Peyer's patch (tissue), 4 donors: ENCODE data around the gene MMP14. TPM values are rescaled to one million over a fixed set of nuclear protein-coding genes. Genes with fewer than 3 reads are reported as not detected.
A peak's percentile ranks its signal among the peaks of the same experiment; 100 is the strongest.

Experiments
- DNase-seq, 3 donors: peaks; one replicate each; pipeline ENCODE4 v3.0.0-alpha.2; 2017 to 2019
- H3K27ac ChIP-seq, 4 donors: fragments of 200-600 bp; sonication (generic); one replicate each; pipeline ENCODE4 v1.5.1; 2016 to 2019
- H3K27me3 ChIP-seq, 2 donors: fragments of 200-600 bp; sonication (generic); one replicate each; pipeline ENCODE4 v1.5.1; 2019
- H3K36me3 ChIP-seq, 3 donors: fragments of 200-600 bp; sonication (generic); one replicate each; pipeline ENCODE4 v1.5.1; 2016 to 2019
- H3K4me1 ChIP-seq, 4 donors: fragments of 200-600 bp; sonication (generic); one replicate each; pipeline ENCODE4 v1.5.1; 2016 to 2019
- H3K4me3 ChIP-seq, 4 donors: fragments of 200-600 bp; sonication (generic); 1 replicate in 3 of 4; 2 replicates in 1 of 4; pipeline ENCODE4 v1.5.1; 2016 to 2019; ENCODE audit warnings: mild to moderate bottlenecking in 1 of 4
- H3K9me3 ChIP-seq, 4 donors: fragments of 200-600 bp; sonication (generic); one replicate each; pipeline ENCODE4 v1.5.1; 2016 to 2019; ENCODE audit warnings: mild to moderate bottlenecking in 1 of 4
- CTCF ChIP-seq, 6 experiments: fragments of 450-650 bp in 4 of 6; fragments of 200-600 bp in 2 of 6; sonication (generic) in 1 of 6; IDR thresholded peaks; one replicate each; pipeline ENCODE4 v1.5.1; 2017 to 2019; ENCODE audit warnings: antibody characterized with exemption in 6 of 6, mild to moderate bottlenecking in 3 of 6, moderate library complexity in 1 of 6
- POLR2A ChIP-seq, 2 donors: fragments of 450-650 bp; IDR thresholded peaks; one replicate each; pipeline ENCODE4 v1.5.1; 2017; ENCODE audit warnings: antibody characterized with exemption in 2 of 2, mild to moderate bottlenecking in 2 of 2, moderate library complexity in 2 of 2
- total RNA-seq, 4 donors: library from RNA; depleted of rRNA; stranded (reverse); fragments of >200 nt; gene quantifications; one replicate each; pipeline ENCODE4 v1.1.0, GENCODE V29; 2016

Gene MMP14
- total RNA-seq, 4 donors from 2014 or later = 63.0 to 116 (median 82.9) TPM

GRCh38 chr14:22830443-22831010, 5.9 kb upstream of the MMP14 start:
- DNase-seq = no peak
- Histone ChIP-seq H3K4me3 (peak overlapping the region; percentile 73 to 92 (median 88)), H3K4me1 (peaks cover 0 to 12% (median 4%) of the 10 kb centered on the region in 4 donors), H3K9me3 (no peaks in the 10 kb centered on the region), H3K36me3 (peaks cover 0 to 12% (median 0%) of the 10 kb centered on the region in 3 donors), H3K27me3 (no peaks in the 10 kb centered on the region), H3K27ac (peak overlapping the region in 3 of 4 donors; percentile 68 to 92 (median 86))
- TF ChIP-seq CTCF (IDR thresholded peaks at IDR 0.05) (no peak), POLR2A (IDR thresholded peaks at IDR 0.05) (no peak)

DNA sequence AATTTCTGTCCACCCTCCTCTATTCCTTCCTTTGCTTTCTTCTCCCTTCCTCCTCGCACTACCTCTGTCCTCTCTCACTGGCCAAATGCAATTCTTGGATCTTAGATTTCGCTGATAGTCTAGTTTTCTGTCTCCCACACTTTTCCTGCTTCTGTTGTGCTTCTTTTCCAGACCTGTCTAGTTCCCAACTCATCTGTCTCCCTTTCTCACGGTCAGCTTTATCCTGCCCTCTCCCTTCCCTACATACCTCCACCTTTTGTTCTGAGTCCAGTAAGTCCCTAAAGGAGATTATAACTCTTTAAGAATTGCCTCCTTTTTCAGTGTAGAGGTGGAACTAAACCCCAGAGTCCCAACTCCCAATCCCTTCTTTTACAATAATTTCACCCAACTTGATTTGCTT, 880 bp upstream of the MMP14 start:
- H3K9me3 ChIP-seq = no peaks in the 10 kb centered on the region
- DNase-seq = no peak
- peak overlapping the region in 2 of 4 donors; percentile 54 to 94 for H3K27ac ChIP-seq
- peaks cover 0 to 12% (median 0%) of the 10 kb centered on the region in 3 donors for H3K36me3 ChIP-seq
- H3K27me3 ChIP-seq = no peaks in the 10 kb centered on the region
- H3K4me1 ChIP-seq = peaks cover 0 to 30% (median 5%) of the 10 kb centered on the region in 4 donors
- no peak overlapping the region for H3K4me3 ChIP-seq
- TF ChIP-seq CTCF (IDR thresholded peaks at IDR 0.05) = no peak
- TF ChIP-seq POLR2A (IDR thresholded peaks at IDR 0.05) = no peak

- DNase-seq = peak in 2 of 3 donors; percentile 69 to 76
- Histone ChIP-seq H3K9me3 (no peaks in the 10 kb centered on the region), H3K27me3 (no peaks in the 10 kb centered on the region), H3K4me1 (peaks cover 0 to 29% (median 4%) of the 10 kb centered on the region in 4 donors), H3K4me3 (peak overlapping the region; percentile 46 to 86 (median 72)), H3K36me3 (peaks cover 0 to 24% (median 0%) of the 10 kb centered on the region in 3 donors), H3K27ac (peak overlapping the region; percentile 74 to 94 (median 88))
- TF ChIP-seq POLR2A (IDR thresholded peaks at IDR 0.05) (peak in 1 of 2 donors; percentile 35), CTCF (IDR thresholded peaks at IDR 0.05) (peak in 1 of 6 experiments; percentile 10)
Observed at GRCh38 chr14:22837114-22837749, 847 bp downstream of the MMP14 start.

DNA sequence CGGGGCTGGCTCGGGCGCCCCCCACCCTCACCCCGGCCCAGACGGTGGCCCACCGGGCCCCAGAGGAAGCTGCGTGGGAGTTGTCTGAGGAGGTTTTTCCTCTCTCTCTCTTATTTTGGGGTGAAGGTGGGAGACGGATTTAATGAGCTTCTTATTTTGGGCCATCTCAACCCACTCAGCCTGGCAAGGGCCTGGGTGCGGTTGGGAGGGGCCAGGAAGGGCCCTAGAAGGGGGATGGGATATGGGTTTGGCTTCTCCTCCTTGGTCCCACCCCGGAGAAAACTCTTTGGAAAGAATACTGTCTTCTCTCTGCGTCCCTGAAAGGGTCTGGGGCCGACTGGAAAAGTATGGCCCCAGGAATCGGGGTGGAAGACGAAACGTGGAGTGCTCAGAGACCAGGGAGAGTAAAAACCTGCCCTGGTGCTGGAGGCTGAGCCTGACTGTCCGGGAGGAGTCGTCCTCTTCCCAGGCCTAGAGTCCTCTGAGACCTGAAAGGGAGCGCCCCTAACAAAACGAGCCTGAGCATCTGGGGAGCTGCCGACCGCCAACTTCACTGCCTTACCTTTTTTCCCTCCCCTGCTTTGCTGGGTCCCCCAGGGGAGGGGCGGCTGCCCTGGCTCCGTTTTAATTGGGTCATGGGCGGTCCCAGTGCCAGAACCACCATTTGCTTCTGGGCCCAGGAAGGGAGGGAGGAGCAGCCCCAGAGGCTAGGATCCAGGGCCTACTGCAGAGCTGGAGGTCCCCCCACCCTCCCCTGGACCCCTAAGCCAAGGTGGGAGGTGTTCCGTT, 1.6 kb downstream of the MMP14 start:
- Histone ChIP-seq H3K9me3 (no peaks in the 10 kb centered on the region), H3K27me3 (no peaks in the 10 kb centered on the region), H3K4me3 (peak overlapping the region; percentile 46 to 86 (median 72)), H3K4me1 (peaks cover 0 to 29% (median 4%) of the 10 kb centered on the region in 4 donors), H3K36me3 (peaks cover 0 to 31% (median 0%) of the 10 kb centered on the region in 3 donors), H3K27ac (peak overlapping the region; percentile 74 to 94 (median 88))
- TF ChIP-seq CTCF (IDR thresholded peaks at IDR 0.05) = no peak
- TF ChIP-seq POLR2A (IDR thresholded peaks at IDR 0.05) = no peak
- peak in 2 of 3 donors; percentile 56 to 70 for DNase-seq

DNA sequence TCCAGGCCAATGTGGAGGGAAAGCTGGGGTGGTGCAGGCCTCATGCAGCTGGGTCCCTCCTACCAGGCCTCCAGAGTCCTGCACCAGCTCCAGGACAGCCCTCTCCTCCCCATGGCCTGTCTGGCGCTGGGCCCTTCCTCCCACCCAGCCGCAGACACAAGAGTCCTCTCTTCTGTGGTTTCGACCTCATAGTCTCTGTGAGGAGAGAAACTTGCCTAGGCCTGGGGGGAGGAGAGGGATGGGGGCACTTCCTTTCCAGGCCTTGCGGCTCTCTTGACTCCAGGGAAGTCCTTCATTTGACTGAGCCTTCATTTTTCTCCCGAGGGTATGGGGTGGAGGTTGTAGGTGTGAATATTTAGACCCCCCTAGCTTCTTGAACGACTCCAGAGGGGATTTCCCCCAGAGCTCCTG, 2.3 kb downstream of the MMP14 start:
- Histone ChIP-seq H3K4me1 (peaks cover 0 to 29% (median 4%) of the 10 kb centered on the region in 4 donors), H3K9me3 (no peaks in the 10 kb centered on the region), H3K4me3 (peak overlapping the region; percentile 46 to 86 (median 72)), H3K27me3 (no peaks in the 10 kb centered on the region), H3K36me3 (peaks cover 0 to 34% (median 0%) of the 10 kb centered on the region in 3 donors), H3K27ac (peak overlapping the region; percentile 74 to 94 (median 88))
- TF ChIP-seq CTCF (IDR thresholded peaks at IDR 0.05) = no peak
- TF ChIP-seq POLR2A (IDR thresholded peaks at IDR 0.05) = no peak
- DNase-seq = peak in 1 of 3 donors; percentile 50
